ENCODE results near the gene CLCN4. TPM values are rescaled to one million over a fixed set of nuclear protein-coding genes. Genes with fewer than 3 reads are reported as not detected.
A peak's percentile ranks its signal among the peaks of the same experiment; 100 is the strongest.

Gene CLCN4
- total and polyA plus RNA-seq, 7 experiments from 2014 or later = 0.02 to 0.42 (median 0.11) TPM; not detected in 2

DNA sequence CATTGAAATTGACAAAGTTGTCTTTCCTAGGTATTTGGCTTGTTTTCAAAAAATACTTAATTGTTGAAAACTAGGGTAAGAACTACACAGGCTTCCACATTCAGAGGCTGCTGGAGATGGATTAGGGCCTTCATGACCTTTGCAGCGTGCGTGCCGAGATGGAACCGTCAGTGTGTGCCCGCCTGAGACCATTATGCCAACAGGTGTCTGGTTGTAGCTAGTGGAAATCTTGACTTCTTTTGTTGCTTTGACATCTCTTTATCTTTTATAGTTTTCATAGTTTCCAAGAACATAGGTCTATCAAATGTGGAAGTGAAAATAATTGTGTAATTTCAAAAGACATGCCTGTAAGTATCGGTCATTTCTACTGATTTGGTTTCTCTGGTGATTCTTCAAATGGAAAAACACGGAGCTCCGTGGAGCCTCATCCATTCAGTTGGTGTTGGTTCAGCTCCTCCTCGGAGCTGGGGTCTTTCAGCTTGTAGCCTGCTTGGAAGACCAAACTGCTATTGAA lies 38.9 kb upstream of the CLCN4 start:
- POLR2A ChIA-PET = interaction anchor here (0.5 to 1.1 kb wide), 2 partner anchors 21 to 26 kb away, joined by 3 read pairs; no protein-coding TSS in a partner anchor
- no peak overlapping the region for H3K27ac ChIP-seq (ENCODE audit: low read depth, low read length)
- intact Hi-C loops (cut with micrococcal nuclease) = loop anchor here (2.0 to 10.0 kb wide), 6 partner anchors 35 to 1369 kb away; partner anchors contain the start of gene HCCS (in 1 of the 2)
- no peak for DNase-seq
- Mint-ChIP-seq H3K27ac (peak overlapping the region in 1 of 9 donors; percentile 21), H3K36me3 (peaks cover 0 to 20% (median 4%) of the 10 kb centered on the region in 5 donors), H3K27me3 (no peaks in the 10 kb centered on the region), H3K9me3 (peaks cover 0 to 3% (median 0%) of the 10 kb centered on the region in 11 donors), H3K4me1 (peaks cover 6 to 29% (median 16%) of the 10 kb centered on the region in 7 donors), H3K4me3 (no peak overlapping the region)
- no peaks in the 10 kb centered on the region for H3K9me3 ChIP-seq (ENCODE audit: control insufficient read depth in 2 of 3, low read length in 3 of 3)
- no peaks in the 10 kb centered on the region for H3K27me3 ChIP-seq (ENCODE audit: control insufficient read depth in 2 of 2, insufficient read depth in 2 of 2, low read length in 2 of 2)
- H3K4me1 ChIP-seq (ENCODE audit: control insufficient read depth in 2 of 2, insufficient read depth in 2 of 2, low read length in 2 of 2) = peaks cover 0 to 5% of the 10 kb centered on the region in 2 donors
- no peak overlapping the region for H3K4me3 ChIP-seq (ENCODE audit: low read length)
- ATAC-seq = no peak
- CTCF ChIA-PET = interaction anchor here (0.9 to 4.8 kb wide), 15 partner anchors 10 to 126 kb away, joined by 3 to 51 read pairs (median 5); no protein-coding TSS in a partner anchor
- H3K36me3 ChIP-seq (ENCODE audit: control insufficient read depth in 2 of 3, insufficient read depth in 3 of 3, low read length in 3 of 3) = peaks cover 0 to 16% (median 0%) of the 10 kb centered on the region in 3 experiments

DNA sequence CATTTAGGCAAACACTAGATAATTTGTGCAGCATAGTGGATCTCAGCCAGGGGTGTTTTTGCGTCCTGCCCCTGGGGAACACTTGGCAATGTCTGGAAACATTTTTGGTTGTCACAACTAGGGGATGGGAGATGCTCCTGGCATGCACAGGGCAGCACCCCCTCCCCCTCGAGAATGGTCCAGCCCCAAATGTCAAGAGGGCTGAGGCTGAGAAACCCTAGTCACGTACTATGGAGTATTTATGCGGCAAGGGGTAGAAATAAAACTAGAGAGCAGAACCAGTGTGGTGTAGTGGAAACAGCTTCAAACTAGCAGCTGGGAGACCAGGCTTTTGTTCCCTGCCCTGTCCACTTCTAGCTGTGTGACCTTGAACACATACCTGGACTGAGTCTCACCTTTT lies 38.2 kb upstream of the CLCN4 start:
- Mint-ChIP-seq H3K9me3 (peaks cover 0 to 3% (median 0%) of the 10 kb centered on the region in 11 donors), H3K36me3 (peaks cover 0 to 20% (median 4%) of the 10 kb centered on the region in 5 donors), H3K4me1 (peaks cover 6 to 25% (median 12%) of the 10 kb centered on the region in 7 donors), H3K4me3 (no peak overlapping the region), H3K27me3 (no peaks in the 10 kb centered on the region), H3K27ac (peak overlapping the region in 3 of 9 donors; percentile 36 to 86 (median 41))
- no peak for ATAC-seq
- ChIA-PET POLR2A (interaction anchor here (0.5 kb wide), 1 partner anchor 22 kb away, joined by 3 read pairs; no protein-coding TSS in a partner anchor), CTCF (interaction anchor here (0.6 to 4.8 kb wide), 18 partner anchors 10 to 127 kb away, joined by 3 to 51 read pairs (median 5); no protein-coding TSS in a partner anchor)
- no peaks in the 10 kb centered on the region for H3K27me3 ChIP-seq (ENCODE audit: control insufficient read depth in 2 of 2, insufficient read depth in 2 of 2, low read length in 2 of 2)
- no peak for DNase-seq
- intact Hi-C loops (cut with micrococcal nuclease) = loop anchor here (2.0 to 10.0 kb wide), 6 partner anchors 36 to 1370 kb away; partner anchors contain the start of gene HCCS (in 1 of the 2)
- no peak overlapping the region for H3K4me3 ChIP-seq (ENCODE audit: low read length)
- H3K27ac ChIP-seq (ENCODE audit: low read depth, low read length) = no peak overlapping the region
- H3K36me3 ChIP-seq (ENCODE audit: control insufficient read depth in 2 of 3, insufficient read depth in 3 of 3, low read length in 3 of 3) = peaks cover 0 to 16% (median 0%) of the 10 kb centered on the region in 3 experiments
- H3K4me1 ChIP-seq (ENCODE audit: control insufficient read depth in 2 of 2, insufficient read depth in 2 of 2, low read length in 2 of 2) = no peaks in the 10 kb centered on the region
- H3K9me3 ChIP-seq (ENCODE audit: control insufficient read depth in 2 of 3, low read length in 3 of 3) = no peaks in the 10 kb centered on the region

DNA sequence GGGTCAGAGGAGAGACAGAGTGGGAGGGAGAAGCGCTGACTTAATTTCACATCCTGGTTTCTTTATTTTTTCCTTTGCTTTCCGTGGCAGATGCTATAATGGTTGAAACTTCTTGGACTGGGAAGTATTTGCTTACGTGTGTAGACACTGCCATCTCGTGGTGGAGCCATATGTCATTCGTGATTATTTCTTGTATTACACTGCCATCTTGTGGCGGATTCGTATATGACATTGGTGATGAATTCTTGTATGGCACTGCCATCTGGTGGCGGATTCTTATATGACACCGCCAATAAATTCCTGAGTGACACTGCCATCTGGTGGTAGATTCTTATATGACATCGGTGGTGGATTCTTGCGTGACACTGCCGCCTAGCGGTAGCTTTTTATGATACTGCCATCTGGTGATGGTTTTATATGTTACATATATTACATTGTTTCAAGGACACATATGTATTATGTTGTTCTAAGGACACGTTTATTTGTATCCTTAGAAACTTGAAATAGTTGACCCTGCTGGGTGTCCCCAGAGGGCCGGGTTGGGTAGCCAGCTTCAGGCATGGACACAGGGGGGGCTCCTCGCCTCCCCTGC lies 37.3 kb upstream of the CLCN4 start:
- Mint-ChIP-seq H3K27me3 (no peaks in the 10 kb centered on the region), H3K4me1 (peaks cover 6 to 25% (median 12%) of the 10 kb centered on the region in 7 donors), H3K9me3 (peaks cover 0 to 3% (median 0%) of the 10 kb centered on the region in 11 donors), H3K4me3 (peak overlapping the region in 2 of 10 donors; percentile 44 to 52), H3K36me3 (peaks cover 0 to 20% (median 4%) of the 10 kb centered on the region in 5 donors), H3K27ac (peak overlapping the region; percentile 3 to 86 (median 54))
- H3K27me3 ChIP-seq (ENCODE audit: control insufficient read depth in 2 of 2, insufficient read depth in 2 of 2, low read length in 2 of 2) = no peaks in the 10 kb centered on the region
- H3K36me3 ChIP-seq (ENCODE audit: control insufficient read depth in 2 of 3, insufficient read depth in 3 of 3, low read length in 3 of 3) = peaks cover 0 to 23% (median 0%) of the 10 kb centered on the region in 3 experiments
- ChIA-PET POLR2A (interaction anchor here (0.6 to 1.1 kb wide), 2 partner anchors 21 to 123 kb away, joined by 3 read pairs; no protein-coding TSS in a partner anchor), CTCF (interaction anchor here (0.5 to 4.8 kb wide), 16 partner anchors 11 to 236 kb away, joined by 3 to 51 read pairs (median 6); no protein-coding TSS in a partner anchor)
- peak; percentile 51 to 90 (median 77) for DNase-seq
- H3K4me3 ChIP-seq (ENCODE audit: low read length) = no peak overlapping the region
- no peaks in the 10 kb centered on the region for H3K9me3 ChIP-seq (ENCODE audit: control insufficient read depth in 2 of 3, low read length in 3 of 3)
- intact Hi-C loops (cut with micrococcal nuclease) = loop anchor here (1.0 to 10.0 kb wide), 14 partner anchors 21 to 1371 kb away; partner anchors contain the start of gene HCCS (in 1 of the 2)
- peak; percentile 97 for ATAC-seq
- H3K27ac ChIP-seq (ENCODE audit: low read depth, low read length) = no peak overlapping the region
- no peaks in the 10 kb centered on the region for H3K4me1 ChIP-seq (ENCODE audit: control insufficient read depth in 2 of 2, insufficient read depth in 2 of 2, low read length in 2 of 2)

DNA sequence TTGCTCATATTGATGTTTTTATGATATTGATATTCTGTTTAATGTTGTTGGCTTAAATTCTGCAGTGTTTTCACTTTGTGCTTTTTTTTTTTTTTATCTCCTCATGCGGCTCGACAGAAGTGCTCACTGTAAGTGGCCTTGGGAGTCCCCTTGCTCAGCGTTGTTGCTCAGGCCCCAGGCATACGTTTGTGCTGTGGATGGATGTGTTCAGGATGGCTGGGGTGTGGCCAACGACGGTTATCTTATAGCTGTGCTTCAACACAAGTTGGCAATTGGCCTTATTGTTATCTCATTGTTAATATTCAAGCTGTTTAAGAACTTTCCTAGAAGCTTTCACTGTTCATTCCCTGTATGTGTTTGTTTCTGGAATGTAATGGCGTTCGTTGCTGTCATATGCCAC lies 36.4 kb upstream of the CLCN4 start:
- Mint-ChIP-seq H3K27ac (peak overlapping the region in 2 of 9 donors; percentile 45 to 53), H3K4me1 (peaks cover 6 to 25% (median 12%) of the 10 kb centered on the region in 7 donors), H3K36me3 (peaks cover 0 to 23% (median 4%) of the 10 kb centered on the region in 5 donors), H3K4me3 (no peak overlapping the region), H3K9me3 (peaks cover 0 to 3% (median 0%) of the 10 kb centered on the region in 11 donors), H3K27me3 (no peaks in the 10 kb centered on the region)
- DNase-seq (no peak), ATAC-seq (no peak)
- Histone ChIP-seq H3K27ac (ENCODE audit: low read depth, low read length) (no peak overlapping the region), H3K4me1 (ENCODE audit: control insufficient read depth in 2 of 2, insufficient read depth in 2 of 2, low read length in 2 of 2) (no peaks in the 10 kb centered on the region), H3K36me3 (ENCODE audit: control insufficient read depth in 2 of 3, insufficient read depth in 3 of 3, low read length in 3 of 3) (peaks cover 0 to 32% (median 0%) of the 10 kb centered on the region in 3 experiments), H3K4me3 (ENCODE audit: low read length) (no peak overlapping the region), H3K27me3 (ENCODE audit: control insufficient read depth in 2 of 2, insufficient read depth in 2 of 2, low read length in 2 of 2) (no peaks in the 10 kb centered on the region), H3K9me3 (ENCODE audit: control insufficient read depth in 2 of 3, low read length in 3 of 3) (no peaks in the 10 kb centered on the region)
- intact Hi-C loops (cut with micrococcal nuclease) = no loop called here
- POLR2A ChIA-PET = interaction anchor here (1.1 kb wide), 1 partner anchor 22 kb away, joined by 3 read pairs; no protein-coding TSS in a partner anchor
- CTCF ChIA-PET = interaction anchor here (0.8 to 4.8 kb wide), 12 partner anchors 12 to 1017 kb away, joined by 3 to 51 read pairs (median 4); no protein-coding TSS in a partner anchor

DNA sequence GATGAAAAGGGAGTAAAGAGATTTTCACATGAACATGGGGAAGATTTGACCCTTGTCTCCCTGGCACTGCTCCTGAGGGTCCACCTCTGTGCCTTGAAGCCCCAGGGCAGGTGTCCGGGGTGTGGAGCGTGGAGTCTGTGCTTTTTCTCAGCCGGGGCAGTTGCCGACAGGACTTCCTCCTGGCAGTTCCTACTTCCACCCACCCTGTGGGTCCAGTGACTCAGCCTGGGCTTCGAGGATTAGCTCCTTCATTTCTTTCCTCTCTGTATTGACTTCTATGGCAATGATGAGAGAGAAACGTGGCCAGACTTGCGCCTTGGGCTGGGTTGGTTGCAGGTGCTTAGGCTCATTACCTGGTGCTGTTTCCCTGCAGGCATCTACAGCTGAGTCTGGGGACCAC lies 35.9 kb upstream of the CLCN4 start:
- POLR2A ChIA-PET = no interaction called here
- no peak overlapping the region for H3K4me3 ChIP-seq (ENCODE audit: low read length)
- no peaks in the 10 kb centered on the region for H3K4me1 ChIP-seq (ENCODE audit: control insufficient read depth in 2 of 2, insufficient read depth in 2 of 2, low read length in 2 of 2)
- no peak for ATAC-seq
- H3K27me3 ChIP-seq (ENCODE audit: control insufficient read depth in 2 of 2, insufficient read depth in 2 of 2, low read length in 2 of 2) = no peaks in the 10 kb centered on the region
- Mint-ChIP-seq H3K36me3 (peaks cover 0 to 23% (median 4%) of the 10 kb centered on the region in 5 donors), H3K9me3 (peaks cover 0 to 3% (median 0%) of the 10 kb centered on the region in 11 donors), H3K27me3 (no peaks in the 10 kb centered on the region), H3K27ac (peak overlapping the region in 3 of 9 donors; percentile 45 to 53 (median 46)), H3K4me1 (peaks cover 6 to 25% (median 12%) of the 10 kb centered on the region in 7 donors), H3K4me3 (no peak overlapping the region)
- intact Hi-C loops (cut with micrococcal nuclease) = no loop called here
- CTCF ChIA-PET = interaction anchor here (0.9 to 4.8 kb wide), 4 partner anchors 45 to 1016 kb away, joined by 3 to 51 read pairs (median 16); no protein-coding TSS in a partner anchor
- H3K9me3 ChIP-seq (ENCODE audit: control insufficient read depth in 2 of 3, low read length in 3 of 3) = no peaks in the 10 kb centered on the region
- no peak overlapping the region for H3K27ac ChIP-seq (ENCODE audit: low read depth, low read length)
- DNase-seq = no peak
- peaks cover 0 to 32% (median 0%) of the 10 kb centered on the region in 3 experiments for H3K36me3 ChIP-seq (ENCODE audit: control insufficient read depth in 2 of 3, insufficient read depth in 3 of 3, low read length in 3 of 3)

DNA sequence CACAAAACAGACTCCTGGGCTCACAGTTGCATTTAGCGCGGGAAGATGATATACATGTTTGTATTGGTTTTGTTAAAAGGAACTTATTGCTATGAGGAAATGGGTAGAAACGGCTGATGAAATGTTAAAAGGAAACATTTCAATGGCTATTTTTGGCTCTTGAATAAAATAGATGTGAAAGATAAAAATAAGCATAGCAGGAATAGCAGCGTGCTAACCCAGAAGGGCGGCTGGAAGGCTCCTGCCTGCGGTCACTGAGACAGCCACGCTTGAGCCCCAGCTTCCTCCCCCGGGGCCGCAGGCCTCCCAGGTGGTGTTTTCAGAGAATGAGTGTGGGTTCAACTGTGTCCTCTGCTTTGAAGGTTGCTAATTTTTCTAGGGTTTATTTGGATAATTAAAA lies 35.0 kb upstream of the CLCN4 start:
- peaks cover 3 to 25% (median 6%) of the 10 kb centered on the region in 5 donors for H3K36me3 Mint-ChIP-seq
- no peaks in the 10 kb centered on the region for H3K27me3 Mint-ChIP-seq
- H3K9me3 ChIP-seq (ENCODE audit: control insufficient read depth in 2 of 3, low read length in 3 of 3) = no peaks in the 10 kb centered on the region
- intact Hi-C loops (cut with micrococcal nuclease) = no loop called here
- peaks cover 0 to 37% (median 0%) of the 10 kb centered on the region in 3 experiments for H3K36me3 ChIP-seq (ENCODE audit: control insufficient read depth in 2 of 3, insufficient read depth in 3 of 3, low read length in 3 of 3)
- H3K4me1 ChIP-seq (ENCODE audit: control insufficient read depth in 2 of 2, insufficient read depth in 2 of 2, low read length in 2 of 2) = no peaks in the 10 kb centered on the region
- H3K27ac Mint-ChIP-seq = no peak overlapping the region
- DNase-seq (no peak), ATAC-seq (no peak)
- no peak overlapping the region for H3K4me3 Mint-ChIP-seq
- ChIA-PET CTCF (no interaction called here), POLR2A (no interaction called here)
- no peaks in the 10 kb centered on the region for H3K27me3 ChIP-seq (ENCODE audit: control insufficient read depth in 2 of 2, insufficient read depth in 2 of 2, low read length in 2 of 2)
- H3K4me3 ChIP-seq (ENCODE audit: low read length) = no peak overlapping the region
- peaks cover 6 to 23% (median 12%) of the 10 kb centered on the region in 7 donors for H3K4me1 Mint-ChIP-seq
- H3K9me3 Mint-ChIP-seq = peaks cover 0 to 3% (median 0%) of the 10 kb centered on the region in 11 donors
- H3K27ac ChIP-seq (ENCODE audit: low read depth, low read length) = no peak overlapping the region
